ENCODE results near the gene SEMA3F.

Gene SEMA3F

DNA sequence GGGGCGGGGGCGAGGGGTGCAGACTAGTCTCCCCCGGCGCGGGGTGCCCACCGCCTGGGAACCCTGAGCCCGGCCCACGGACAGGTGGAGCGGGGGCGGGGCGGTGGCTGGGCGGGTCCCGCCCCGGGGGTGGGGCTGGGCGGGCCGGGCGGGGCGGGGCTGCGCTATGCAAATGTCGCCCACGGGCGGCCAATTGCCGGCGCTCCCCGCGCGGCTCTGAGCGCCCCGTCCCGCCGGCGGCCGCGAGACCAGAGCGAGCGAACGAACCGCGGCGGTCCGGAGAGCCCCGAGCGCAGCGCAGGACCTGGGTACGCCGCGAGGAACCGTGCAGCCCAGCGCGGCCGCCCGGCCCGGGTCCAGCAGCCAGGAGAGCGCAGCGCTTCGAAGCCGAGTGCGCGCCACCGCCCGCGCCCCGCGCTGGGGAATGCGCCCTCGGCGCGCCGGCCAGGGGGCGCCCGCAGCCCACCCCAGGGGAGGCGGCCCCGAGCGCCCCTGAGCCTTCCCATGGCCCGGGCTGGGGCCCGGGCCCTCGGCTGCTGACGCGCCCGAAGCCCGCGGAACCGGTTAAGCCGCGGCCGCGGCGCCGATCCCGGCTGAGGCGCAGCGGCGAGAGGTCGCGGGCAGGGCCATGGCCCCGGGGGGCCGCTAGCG lies at the start of gene SEMA3F:
Gene SEMA3F (plus strand): TSS at position 485 of the 651 bp plus-strand sequence. CDS start 4,299 bp downstream, outside the sequence.
- DNase-seq (ENCODE audit: insufficient read length, low spot score) (peak; percentile 95), FAIRE-seq (peak; percentile 28)

DNA sequence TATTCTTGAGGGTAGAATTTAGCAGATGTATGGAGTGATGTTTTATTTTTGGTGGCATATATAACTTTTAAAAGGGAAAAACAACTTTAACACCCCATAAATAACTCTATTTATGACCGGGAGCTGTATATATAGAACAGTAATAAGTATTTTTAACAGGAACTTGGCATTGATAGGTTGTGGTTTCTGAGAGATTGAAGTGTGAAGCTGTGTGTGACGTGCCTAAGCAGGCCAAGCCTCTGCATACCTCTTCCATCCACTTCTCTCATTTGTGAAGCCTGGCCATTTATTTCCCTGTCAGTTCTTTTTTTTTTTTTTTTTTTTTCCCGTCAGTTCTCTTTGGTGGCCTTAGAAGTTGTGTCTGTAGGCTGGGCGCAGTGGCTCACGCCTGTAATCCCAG lies 43.4 kb upstream of the SEMA3F start:
- DNase-seq (ENCODE audit: insufficient read length, low spot score) (no peak), FAIRE-seq (no peak)

DNA sequence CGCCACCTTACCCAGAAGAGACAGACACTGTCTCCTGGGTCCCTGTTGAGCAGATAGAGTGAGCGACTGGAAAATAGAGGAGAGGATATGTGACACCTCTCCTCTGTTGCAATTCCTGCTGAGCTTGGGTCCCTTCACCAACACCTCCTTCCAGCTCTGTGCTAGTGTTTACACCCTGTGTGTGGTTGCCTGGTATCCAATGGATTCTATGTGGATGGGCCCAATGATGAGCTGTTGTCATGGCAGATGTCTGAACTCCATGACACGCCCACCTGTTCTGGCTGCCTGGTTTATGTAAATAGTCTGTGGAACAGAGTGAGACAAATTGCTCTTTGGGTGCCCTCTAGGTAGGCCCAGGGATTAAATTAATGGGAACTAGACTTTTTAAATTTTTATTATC lies 42.7 kb upstream of the SEMA3F start:
- no peak for FAIRE-seq
- no peak for DNase-seq (ENCODE audit: insufficient read length, low spot score)

DNA sequence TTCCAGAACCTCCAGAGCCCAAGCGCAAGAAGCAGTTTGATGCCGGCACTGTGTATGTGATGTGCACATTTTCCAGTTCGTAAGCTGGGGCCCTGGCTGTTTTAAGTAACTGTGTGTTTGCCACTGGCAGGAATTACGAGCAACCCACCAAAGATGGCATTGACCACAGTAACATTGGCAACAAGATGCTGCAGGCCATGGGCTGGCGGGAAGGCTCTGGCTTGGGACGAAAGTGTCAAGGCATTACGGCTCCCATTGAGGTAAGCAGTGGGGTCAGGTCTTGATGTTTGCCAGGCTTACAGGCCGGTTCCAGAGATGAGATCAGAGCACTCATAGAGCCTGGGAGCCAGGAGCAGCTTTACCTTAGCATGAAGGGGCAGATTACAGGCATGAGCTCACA lies 38.0 kb upstream of the SEMA3F start:
- FAIRE-seq (no peak), DNase-seq (ENCODE audit: insufficient read length, low spot score) (no peak)

DNA sequence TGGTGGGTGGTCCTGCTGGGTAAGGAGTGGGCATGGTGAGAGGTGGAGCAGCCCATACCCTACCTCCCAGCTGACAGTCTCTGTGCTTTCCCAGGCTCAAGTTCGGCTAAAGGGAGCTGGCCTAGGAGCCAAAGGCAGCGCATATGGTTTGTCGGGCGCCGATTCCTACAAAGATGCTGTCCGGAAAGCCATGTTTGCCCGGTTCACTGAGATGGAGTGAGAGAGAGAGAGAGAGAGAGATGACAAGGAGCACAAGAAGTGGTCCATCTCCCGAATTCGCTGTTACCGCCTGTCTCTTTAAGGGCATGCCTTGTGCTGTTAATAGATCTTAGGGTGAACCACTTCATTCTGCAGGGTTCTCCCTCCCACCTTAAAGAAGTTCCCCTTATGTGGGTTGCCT lies 36.9 kb upstream of the SEMA3F start:
- DNase-seq (ENCODE audit: insufficient read length, low spot score): no peak
- FAIRE-seq: no peak

DNA sequence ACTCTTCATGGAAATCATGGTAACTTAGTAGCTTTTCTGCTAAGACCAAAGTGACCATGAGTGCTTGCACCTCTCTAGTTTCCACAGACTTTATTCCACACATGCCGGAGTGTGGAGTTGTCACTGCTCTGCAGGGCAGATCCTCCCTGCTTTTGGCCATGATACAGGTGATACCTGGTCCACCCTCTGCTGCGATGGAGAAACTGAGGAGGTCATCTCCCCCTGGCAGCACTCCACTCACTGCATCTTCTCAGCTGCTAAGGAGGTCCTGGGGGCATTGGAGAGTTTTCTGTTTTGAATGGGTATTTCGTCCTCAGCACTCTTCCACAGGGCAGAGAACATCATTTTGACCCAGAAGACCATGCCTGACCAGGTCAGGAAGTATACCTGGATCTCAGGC lies 35.3 kb upstream of the SEMA3F start:
- FAIRE-seq (no peak), DNase-seq (ENCODE audit: insufficient read length, low spot score) (no peak)

DNA sequence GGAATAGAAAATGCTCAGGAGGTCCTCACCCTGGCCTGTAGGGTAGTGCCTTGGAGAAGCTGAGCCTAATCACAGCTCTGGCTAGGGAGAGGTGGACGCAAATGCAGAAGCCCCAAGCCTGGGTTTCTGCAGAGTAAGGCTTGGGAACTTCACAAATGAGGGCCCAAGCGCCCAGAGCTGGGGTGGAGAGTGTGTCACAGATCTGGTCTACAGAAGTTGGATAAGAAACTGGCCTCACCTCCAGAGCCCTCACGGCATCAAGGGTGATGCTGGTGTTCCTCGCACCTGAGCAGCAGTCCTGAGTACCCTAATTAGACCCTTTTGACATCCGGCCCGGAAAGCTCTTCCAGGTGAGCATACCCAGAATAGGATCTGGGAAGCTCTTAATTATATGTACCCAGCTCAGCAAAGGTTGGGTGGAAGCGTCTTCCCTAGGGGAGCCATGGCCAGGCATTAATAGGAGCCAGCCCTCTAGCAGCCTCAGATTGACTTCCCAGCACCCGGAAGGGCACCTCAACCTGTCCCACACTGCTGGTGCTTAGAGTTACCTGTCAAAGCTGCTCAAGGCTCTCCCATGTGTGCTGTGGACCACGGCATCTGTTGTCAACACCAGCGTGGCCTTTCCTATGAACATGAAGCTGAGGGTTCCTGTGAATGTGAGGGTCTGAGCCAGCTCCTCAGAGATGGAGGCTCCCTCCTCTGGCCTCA lies 34.6 kb upstream of the SEMA3F start:
- DNase-seq (ENCODE audit: insufficient read length, low spot score) (no peak), FAIRE-seq (no peak)

DNA sequence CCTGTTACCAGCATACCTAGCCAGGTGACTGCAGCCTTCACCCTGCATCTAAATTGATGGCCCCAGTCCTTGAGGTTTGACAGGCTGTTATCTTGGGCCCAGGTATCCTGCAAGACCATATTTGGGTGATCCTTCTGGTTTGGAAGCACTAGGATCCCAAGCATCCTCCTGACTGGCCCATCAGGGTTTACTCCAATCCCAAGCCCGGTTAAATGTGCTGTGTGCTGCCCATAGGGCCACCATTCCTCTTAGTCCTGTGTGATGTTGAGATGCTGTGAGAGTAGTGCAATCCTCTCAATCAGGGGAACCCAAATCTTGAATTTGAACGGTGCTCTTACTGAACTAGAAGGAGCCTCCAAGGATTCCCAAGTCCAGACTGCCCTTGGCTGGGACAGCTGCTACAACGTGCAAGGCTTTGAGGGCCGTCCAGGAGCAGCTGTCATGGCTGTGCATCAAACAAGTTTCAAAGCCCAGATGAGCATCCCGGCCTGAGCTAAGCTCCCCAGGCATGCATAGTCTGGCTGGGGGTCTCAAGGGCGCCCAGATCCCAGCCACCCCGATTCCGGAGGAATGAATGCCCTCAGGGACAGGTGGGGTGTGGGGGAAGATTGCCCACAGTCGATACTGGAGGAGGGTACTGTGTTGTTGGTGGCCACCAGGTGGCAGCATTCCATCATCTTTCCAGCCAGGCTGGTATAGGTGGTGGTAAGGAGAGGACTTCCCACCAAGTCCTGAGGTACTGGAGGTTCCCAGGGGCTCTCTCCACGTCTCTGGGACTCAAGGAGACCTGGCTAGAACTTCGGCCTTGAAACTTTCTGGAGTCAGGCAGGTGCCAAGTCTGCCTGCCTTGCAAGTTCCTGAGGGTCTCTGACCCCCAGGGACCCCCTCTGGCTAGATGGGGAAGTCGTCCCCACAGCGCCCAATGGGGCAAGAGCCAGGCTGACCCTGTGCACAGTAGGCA lies 33.8 kb upstream of the SEMA3F start:
- DNase-seq (ENCODE audit: insufficient read length, low spot score) (peak; percentile 93), FAIRE-seq (peak; percentile 96)

DNA sequence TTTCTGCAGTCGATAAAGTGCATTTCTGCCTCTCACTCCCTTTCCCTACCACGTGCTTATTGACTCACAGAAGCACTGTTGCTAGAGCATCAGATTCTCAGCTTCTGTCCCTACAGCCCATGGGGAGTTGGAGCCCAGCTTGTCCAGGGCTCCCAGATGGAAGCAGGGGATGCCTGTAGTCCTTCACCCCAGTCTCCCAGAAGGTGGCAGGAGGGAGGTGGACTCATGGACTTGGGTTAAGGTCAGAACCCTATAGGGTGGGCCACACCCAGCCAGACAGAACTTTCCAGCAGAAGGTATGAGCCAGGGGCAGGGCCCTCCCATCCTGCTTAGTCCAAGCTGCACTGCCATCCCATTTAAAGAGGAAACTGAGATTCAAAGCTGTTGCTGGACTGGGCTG lies 33.1 kb upstream of the SEMA3F start:
- FAIRE-seq: no peak
- DNase-seq (ENCODE audit: insufficient read length, low spot score): no peak

DNA sequence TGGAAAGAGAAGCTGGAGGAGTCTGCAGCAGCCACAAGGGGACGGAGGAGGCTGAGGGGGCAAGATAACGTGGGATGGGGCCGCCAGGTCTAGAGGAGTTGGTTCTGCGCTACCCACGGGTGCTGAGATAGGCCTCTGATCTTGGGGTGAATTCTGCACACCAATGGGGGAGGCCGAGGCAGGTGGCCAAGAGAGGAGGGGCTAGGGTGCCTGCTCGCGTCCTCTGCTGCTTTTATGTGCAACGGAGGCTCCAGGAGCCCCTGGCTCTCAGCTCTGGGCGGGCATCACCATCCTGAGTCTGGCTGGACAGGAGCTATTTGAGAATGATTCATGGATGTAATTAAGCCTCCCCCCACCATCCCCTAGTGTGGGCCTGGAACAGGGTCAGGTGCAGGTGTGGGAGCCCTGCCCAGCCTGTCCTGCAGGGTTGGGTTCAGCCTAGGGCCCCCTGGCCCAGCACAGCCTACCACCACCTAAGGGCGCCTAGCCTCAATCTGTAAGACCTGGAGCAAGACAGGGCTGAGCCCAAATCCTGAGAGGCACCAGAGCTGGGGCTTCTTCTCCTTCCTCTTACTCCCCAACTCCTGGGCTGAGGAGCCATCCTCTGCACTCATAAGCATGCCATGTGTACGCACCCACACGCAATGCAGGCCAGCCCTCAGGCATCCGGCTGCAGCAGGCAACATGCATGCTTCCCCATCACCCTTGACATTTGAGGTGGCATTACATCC lies 32.3 kb upstream of the SEMA3F start:
- DNase-seq (ENCODE audit: insufficient read length, low spot score): no peak
- no peak for FAIRE-seq

DNA sequence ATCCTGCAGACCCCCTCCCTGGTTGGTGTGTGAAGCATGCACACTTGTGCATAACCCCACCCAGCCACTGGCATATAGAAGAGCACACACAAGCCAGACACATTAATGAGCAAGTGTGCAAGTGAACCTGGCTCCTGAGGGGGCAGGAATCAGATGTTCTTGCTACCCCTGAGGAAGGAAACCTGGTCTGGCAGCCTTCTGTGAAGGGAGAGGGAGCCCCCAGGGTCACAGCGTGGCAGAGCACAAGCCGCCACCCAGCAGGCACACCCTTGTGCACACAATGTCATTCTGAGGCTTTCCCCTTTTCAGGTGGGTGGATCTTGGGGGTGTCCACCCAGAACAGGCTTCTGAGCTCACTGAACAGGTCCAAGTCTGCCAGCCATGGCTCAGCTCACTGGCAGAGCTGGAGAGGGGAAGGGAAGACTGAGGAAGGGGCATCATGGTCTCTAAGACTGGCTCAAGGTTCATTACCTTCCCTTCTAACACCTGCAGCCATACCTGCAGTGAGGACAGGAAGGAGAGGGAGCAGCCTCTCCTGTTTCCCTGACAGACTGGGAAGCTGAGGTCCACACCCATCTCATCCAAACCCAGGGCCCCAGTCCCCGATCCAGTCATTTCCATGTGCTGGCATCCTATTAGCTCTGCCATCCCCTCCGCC lies 31.6 kb upstream of the SEMA3F start:
- DNase-seq (ENCODE audit: insufficient read length, low spot score) (no peak), FAIRE-seq (no peak)

DNA sequence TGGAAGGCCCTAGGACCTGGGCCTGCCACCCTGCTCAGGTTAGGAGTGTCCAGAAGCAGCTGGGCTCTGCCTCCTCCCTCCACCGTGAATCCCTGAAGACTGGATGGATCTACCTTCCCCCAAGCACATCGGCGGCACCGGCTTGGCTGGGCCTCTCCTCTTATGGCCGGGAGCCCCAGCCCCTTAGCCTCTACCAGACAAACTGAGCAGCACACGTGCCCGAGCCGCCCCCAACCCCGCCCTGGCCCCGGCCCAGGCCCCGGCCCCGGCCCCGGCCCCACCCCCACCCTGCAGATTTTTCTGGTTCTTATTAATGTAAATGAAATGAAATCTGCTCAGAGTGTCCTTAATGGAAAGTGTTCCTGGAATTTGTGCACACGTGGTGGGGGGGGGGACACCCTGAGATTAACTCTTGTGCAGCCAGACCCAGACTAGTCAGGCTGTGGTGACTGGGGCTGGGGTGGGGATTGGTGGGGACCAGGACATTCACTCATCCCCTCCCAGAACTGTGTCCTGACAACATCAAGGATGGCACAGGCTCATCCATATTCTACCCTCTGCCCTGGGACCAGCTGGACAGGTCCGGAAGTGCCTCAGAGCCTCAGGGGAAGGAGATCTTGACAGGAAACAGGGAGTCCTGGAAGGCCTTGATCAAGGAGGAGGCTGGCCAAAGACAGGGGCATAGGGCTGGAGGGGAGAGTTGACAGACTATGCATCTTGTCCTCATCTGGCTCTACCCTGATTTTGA lies 30.9 kb upstream of the SEMA3F start:
- DNase-seq (ENCODE audit: insufficient read length, low spot score) (no peak), FAIRE-seq (no peak)

DNA sequence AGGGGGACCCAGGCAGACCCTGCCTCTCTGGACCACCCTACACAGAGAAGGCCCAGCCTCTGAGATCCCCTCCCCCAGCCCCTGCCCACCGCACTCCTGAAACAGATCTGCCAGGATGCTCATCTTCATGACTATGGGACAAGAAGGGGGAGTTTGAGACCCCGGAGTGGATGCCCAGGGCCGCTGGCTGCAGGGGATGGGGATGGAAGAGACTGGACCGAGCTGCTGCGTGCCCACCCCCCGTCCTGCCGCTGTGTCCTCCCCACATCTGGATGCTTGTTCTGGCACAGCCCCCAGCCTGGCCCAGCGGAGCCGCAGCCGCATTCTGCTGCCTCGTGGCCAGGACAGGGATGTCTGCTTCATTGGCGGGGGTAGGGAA lies 30.3 kb upstream of the SEMA3F start:
- no peak for FAIRE-seq
- no peak for DNase-seq (ENCODE audit: insufficient read length, low spot score)

DNA sequence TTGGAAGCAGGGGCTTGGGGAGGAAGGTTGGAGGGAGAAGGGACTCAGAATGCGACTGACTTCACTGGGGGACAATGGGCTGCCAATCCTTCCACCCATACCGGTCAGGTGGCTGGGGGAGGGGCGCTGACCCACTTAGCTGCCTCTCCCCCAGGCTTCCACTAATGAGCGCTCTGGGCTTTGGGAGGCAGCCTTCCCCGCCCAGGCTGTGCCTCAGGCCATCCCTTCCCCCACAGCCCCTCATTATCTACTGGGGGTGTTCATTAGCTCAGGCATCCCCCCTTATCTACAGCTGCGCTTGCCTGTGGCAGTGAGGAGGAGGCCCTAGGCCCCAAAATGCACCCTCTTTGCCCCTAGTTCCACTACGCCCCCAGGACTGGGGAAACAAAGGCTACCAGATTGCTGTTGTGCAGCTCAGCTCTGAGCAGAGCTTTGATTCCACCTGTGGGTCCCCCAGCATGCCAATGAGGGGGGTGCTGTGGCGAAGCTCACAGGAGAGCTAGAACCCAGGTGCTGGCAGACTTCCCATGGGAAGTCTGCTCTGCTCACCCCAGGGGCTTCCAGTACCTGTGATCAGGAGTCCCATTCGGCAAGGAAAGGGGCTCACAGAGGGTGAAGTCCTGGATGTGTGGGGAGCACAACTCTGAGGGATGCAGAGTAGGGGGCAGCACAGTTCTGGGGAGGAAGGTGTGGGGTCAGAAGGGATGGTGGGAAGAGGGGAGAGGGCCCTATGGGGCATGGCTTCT lies 29.4 kb upstream of the SEMA3F start:
- FAIRE-seq (no peak), DNase-seq (ENCODE audit: insufficient read length, low spot score) (no peak)

DNA sequence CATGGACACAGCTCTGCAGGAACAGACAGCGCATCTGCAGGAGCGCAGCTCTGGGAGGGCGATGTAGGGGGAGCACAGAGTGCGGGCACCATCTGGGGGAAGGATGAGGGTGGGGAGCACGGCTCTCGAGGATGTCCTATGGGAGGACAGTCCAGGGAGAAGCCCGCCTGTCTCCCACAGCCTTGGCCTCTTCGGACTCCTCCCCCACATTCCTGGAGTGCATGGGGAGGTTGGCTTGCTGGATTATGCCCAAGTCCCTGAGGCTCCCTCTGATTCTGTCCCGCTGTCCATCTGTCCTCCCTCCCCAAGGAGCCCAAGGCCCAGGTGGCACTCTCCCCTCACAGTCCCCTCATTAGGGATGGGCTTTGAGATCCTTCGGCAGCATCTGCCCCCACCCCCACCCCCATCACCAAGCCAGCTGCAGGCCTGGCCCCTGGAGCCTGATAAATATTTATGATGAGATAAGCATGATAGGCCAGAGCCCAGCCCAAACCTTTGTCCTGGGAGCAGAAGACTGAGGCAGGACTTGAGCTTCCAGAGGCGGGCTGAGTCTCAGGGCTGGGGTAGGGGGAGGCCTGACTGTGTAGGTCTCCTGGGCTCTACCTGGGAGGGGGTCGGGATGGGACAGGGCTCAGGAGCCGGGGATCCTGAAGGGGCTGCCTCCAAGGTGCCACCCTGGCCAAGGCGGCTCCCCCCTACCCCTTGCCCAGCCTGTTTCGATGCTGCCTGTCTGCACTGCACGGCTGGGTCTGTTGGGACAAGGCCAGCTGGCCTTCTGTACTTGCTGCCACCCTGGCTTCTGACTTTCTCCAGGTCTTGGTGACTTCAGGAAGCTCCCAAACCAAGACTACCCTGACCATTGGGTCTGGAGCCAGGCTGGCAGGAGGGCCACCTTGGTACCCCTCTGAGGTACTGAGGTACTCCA lies 28.6 kb upstream of the SEMA3F start:
- DNase-seq (ENCODE audit: insufficient read length, low spot score): no peak
- FAIRE-seq: no peak

DNA sequence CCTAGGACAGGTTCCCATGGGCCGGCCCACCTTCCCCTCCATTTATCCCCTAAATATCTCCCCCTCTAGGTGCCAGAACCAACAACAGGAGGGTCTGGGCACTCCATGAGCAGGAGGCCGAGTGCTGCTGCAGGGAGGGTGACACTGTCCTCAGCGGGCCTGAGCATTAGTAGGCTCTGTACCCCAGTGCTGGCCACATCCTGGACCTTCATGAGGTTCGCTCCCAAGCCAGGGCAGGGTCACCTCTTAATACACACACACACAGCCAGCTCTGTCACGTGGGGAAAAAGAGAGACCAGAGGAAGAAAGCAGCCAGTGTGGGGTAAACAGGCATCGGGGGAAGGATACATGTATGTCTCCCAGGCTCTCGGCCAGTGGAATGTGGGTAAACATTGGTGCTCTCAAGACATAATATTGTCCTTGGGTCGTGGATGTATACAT lies 27.9 kb upstream of the SEMA3F start:
- FAIRE-seq: no peak
- DNase-seq (ENCODE audit: insufficient read length, low spot score): no peak

DNA sequence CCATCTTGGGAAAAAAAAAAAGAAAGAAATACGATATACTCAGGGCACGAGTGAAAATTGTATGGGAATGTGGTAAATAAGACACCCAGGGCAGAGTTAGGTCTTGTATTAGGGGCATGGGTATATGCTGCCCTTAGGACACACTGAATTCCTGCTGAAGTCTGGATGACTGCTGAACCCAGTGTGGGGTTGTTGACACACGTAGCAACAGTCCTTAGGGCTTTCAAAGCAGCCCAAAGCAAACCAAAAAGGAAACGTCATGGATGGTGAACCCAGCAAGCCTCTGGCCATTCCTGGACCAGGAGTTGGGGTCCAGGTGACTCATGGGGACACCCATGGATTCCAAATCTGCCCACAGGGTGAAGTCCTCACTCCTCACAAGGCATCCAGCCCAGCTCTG lies 27.1 kb upstream of the SEMA3F start:
- FAIRE-seq (no peak), DNase-seq (ENCODE audit: insufficient read length, low spot score) (no peak)

DNA sequence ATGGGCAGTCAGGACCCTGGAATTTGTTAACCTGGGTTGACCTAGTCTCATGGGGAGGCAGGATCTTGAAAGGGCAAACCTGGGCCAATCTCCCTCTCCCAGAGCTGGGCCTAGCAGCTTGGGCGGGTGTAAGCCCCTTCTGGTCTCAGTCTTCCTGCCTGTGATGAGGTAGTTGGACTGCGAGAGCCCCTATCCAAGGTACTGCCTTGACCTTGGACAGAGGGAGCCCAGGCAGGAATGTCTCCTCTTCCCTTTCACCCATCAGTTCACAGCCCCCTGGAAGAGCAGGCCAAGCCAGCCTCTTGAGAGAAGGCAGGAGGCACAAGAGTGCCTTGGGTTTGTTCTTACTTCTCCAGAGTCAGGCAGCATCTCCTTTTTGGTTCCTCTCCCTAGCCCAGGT lies 24.7 kb upstream of the SEMA3F start:
- FAIRE-seq (no peak), DNase-seq (ENCODE audit: insufficient read length, low spot score) (no peak)

Measured in GM19239 (cell line).